Subcutaneous abdominal adipose tissue (tissue), 5 donors: Measurements from ENCODE around the gene OTUD7B.
"Not testable (repeated sequence)": the region's sequence is repeated elsewhere in the genome, so short reads cannot be mapped to it uniquely, and the experiment has no call there.

Experiments
- H3K27ac ChIP-seq: one replicate; pipeline ENCODE4 v1.7.0; 2013; ENCODE audit warnings: low read depth, mild to moderate bottlenecking, inconsistent platforms, low read length, moderate library complexity
- H3K27me3 ChIP-seq, 5 donors: one replicate each; pipeline ENCODE4 v1.7.0; 2013; ENCODE audit warnings: low read length in 5 of 5, inconsistent platforms in 1 of 5; ENCODE audit not compliant: control insufficient read depth in 5 of 5, insufficient read depth in 4 of 5
- H3K36me3 ChIP-seq, 5 donors: one replicate each; pipeline ENCODE4 v1.7.0; 2013; ENCODE audit warnings: low read length in 5 of 5; ENCODE audit not compliant: control insufficient read depth in 5 of 5, insufficient read depth in 5 of 5
- H3K4me1 ChIP-seq, 5 donors: one replicate each; pipeline ENCODE4 v1.7.0; 2013; ENCODE audit warnings: low read length in 5 of 5, mild to moderate bottlenecking in 3 of 5, moderate library complexity in 1 of 5; ENCODE audit not compliant: control insufficient read depth in 5 of 5, insufficient read depth in 5 of 5
- H3K4me3 ChIP-seq, 5 donors: one replicate each; pipeline ENCODE4 v1.7.0; 2013; ENCODE audit warnings: low read length in 5 of 5, low read depth in 1 of 5
- H3K9ac ChIP-seq, 5 donors: one replicate each; pipeline ENCODE4 v1.7.0; 2013; ENCODE audit warnings: low read length in 5 of 5, mild to moderate bottlenecking in 4 of 5, moderate library complexity in 3 of 5
- H3K9me3 ChIP-seq, 5 donors: one replicate each; pipeline ENCODE4 v1.7.0; 2013; ENCODE audit warnings: low read length in 5 of 5; ENCODE audit not compliant: control insufficient read depth in 5 of 5
- donor health status: healthy.
- donor health status: healthy.
- donor health status: healthy.
- donor health status: healthy.
- donor health status: healthy.

The OTUD7B gene

GRCh38 chr1:149965440-149965839, 45.1 kb downstream of the OTUD7B start:
- Histone ChIP-seq H3K27ac (no peak overlapping the region), H3K36me3 (peaks cover 22 to 52% (median 38%) of the 10 kb centered on the region in 5 donors), H3K9me3 (no peaks in the 10 kb centered on the region)

GRCh38 chr1:149963358-149963757, 47.2 kb downstream of the OTUD7B start:
- Histone ChIP-seq H3K4me3 (no peak overlapping the region), H3K27ac (peak overlapping the region; percentile 88), H3K9ac (peak overlapping the region in 1 of 5 donors; percentile 40), H3K27me3 (no peaks in the 10 kb centered on the region), H3K4me1 (peaks cover 2 to 24% (median 20%) of the 10 kb centered on the region in 5 donors), H3K36me3 (peaks cover 25 to 55% (median 39%) of the 10 kb centered on the region in 5 donors), H3K9me3 (no peaks in the 10 kb centered on the region)

More at GRCh38 chr1:149965440-149965839, 45.1 kb downstream of the OTUD7B start:
- Histone ChIP-seq H3K9ac (no peak overlapping the region), H3K4me3 (no peak overlapping the region), H3K4me1 (peaks cover 2 to 24% (median 20%) of the 10 kb centered on the region in 5 donors), H3K27me3 (no peaks in the 10 kb centered on the region)

GRCh38 chr1:149962736-149963135, 47.8 kb downstream of the OTUD7B start:
- Histone ChIP-seq H3K27ac (peak overlapping the region; percentile 88), H3K9ac (peak overlapping the region in 3 of 5 donors; percentile 12 to 56 (median 32)), H3K4me1 (peaks cover 2 to 24% (median 20%) of the 10 kb centered on the region in 5 donors), H3K9me3 (peaks cover 0 to 1% (median 0%) of the 10 kb centered on the region in 5 donors), H3K27me3 (no peaks in the 10 kb centered on the region), H3K4me3 (no peak overlapping the region), H3K36me3 (peaks cover 23 to 58% (median 42%) of the 10 kb centered on the region in 5 donors)

GRCh38 chr1:149962039-149962647, 48.4 kb downstream of the OTUD7B start:
- Histone ChIP-seq H3K4me1 (peaks cover 2 to 24% (median 20%) of the 10 kb centered on the region in 5 donors), H3K9me3 (peaks cover 0 to 5% (median 0%) of the 10 kb centered on the region in 5 donors), H3K36me3 (peaks cover 19 to 58% (median 38%) of the 10 kb centered on the region in 5 donors), H3K27me3 (no peaks in the 10 kb centered on the region), H3K9ac (peak overlapping the region in 2 of 5 donors; percentile 12 to 56), H3K27ac (peak overlapping the region; percentile 88), H3K4me3 (no peak overlapping the region)

GRCh38 chr1:149957548-149957947, 53.0 kb downstream of the OTUD7B start:
- H3K27me3 ChIP-seq, H3K4me1 ChIP-seq, H3K4me3 ChIP-seq, H3K27ac ChIP-seq, H3K9ac ChIP-seq, H3K9me3 ChIP-seq: not testable (repeated sequence)
- H3K36me3 ChIP-seq: peaks cover 4 to 35% (median 15%) of the 10 kb centered on the region in 5 donors

- H3K36me3 ChIP-seq: peaks cover 22 to 52% (median 42%) of the 10 kb centered on the region in 5 donors
- no peak overlapping the region for H3K27ac ChIP-seq
- no peak overlapping the region for H3K4me3 ChIP-seq
- H3K27me3 ChIP-seq: no peaks in the 10 kb centered on the region
- H3K9ac ChIP-seq: no peak overlapping the region
- no peaks in the 10 kb centered on the region for H3K9me3 ChIP-seq
- H3K4me1 ChIP-seq: no peaks in the 10 kb centered on the region
Observed at GRCh38 chr1:149949911-149950310, 60.6 kb downstream of the OTUD7B start.

GRCh38 chr1:149945206-149945605, 65.3 kb downstream of the OTUD7B start:
- no peaks in the 10 kb centered on the region for H3K27me3 ChIP-seq
- H3K4me1 ChIP-seq: peaks cover 0 to 12% (median 4%) of the 10 kb centered on the region in 5 donors
- H3K4me3 ChIP-seq: no peak overlapping the region
- no peaks in the 10 kb centered on the region for H3K9me3 ChIP-seq
- no peak overlapping the region for H3K27ac ChIP-seq
- H3K9ac ChIP-seq: no peak overlapping the region
- H3K36me3 ChIP-seq: peaks cover 19 to 64% (median 51%) of the 10 kb centered on the region in 5 donors

GRCh38 chr1:149942885-149943284, 67.6 kb downstream of the OTUD7B start:
- Histone ChIP-seq H3K9me3 (no peaks in the 10 kb centered on the region), H3K36me3 (peaks cover 11 to 41% (median 33%) of the 10 kb centered on the region in 5 donors), H3K4me1 (peaks cover 3 to 28% (median 22%) of the 10 kb centered on the region in 5 donors), H3K27me3 (no peaks in the 10 kb centered on the region), H3K4me3 (no peak overlapping the region), H3K27ac (peak overlapping the region; percentile 1), H3K9ac (peak overlapping the region in 2 of 5 donors; percentile 20 to 40)

GRCh38 chr1:149942207-149942606, 68.3 kb downstream of the OTUD7B start:
- H3K9me3 ChIP-seq: no peaks in the 10 kb centered on the region
- H3K27me3 ChIP-seq: no peaks in the 10 kb centered on the region
- no peak overlapping the region for H3K9ac ChIP-seq
- peaks cover 5 to 35% (median 29%) of the 10 kb centered on the region in 5 donors for H3K4me1 ChIP-seq
- H3K27ac ChIP-seq: peak overlapping the region; percentile 1
- H3K4me3 ChIP-seq: no peak overlapping the region
- peaks cover 8 to 34% (median 30%) of the 10 kb centered on the region in 5 donors for H3K36me3 ChIP-seq

GRCh38 chr1:149940427-149940826, 70.1 kb downstream of the OTUD7B start:
- Histone ChIP-seq H3K36me3 (peaks cover 3 to 22% (median 20%) of the 10 kb centered on the region in 5 donors), H3K4me3 (no peak overlapping the region), H3K9me3 (no peaks in the 10 kb centered on the region), H3K4me1 (peaks cover 5 to 48% (median 41%) of the 10 kb centered on the region in 5 donors), H3K27me3 (peaks cover 0 to 2% (median 0%) of the 10 kb centered on the region in 5 donors), H3K9ac (peak overlapping the region in 1 of 5 donors; percentile 10), H3K27ac (peak overlapping the region; percentile 89)
